OCI-LY7 (cell line): Measurements from ENCODE around the gene PPIL6. TPM values are rescaled to one million over a fixed set of nuclear protein-coding genes. Genes with fewer than 3 reads are reported as not detected.

Experiments
- BruUV-seq: library from RNA; stranded (reverse); fragments of 400-500 nt; replicated peaks from 2 replicates; lab custom pipeline; 2021; lab: Mats Ljungman, UMichigan
- CTCF ChIA-PET: fragments of 300-600 bp; sonication (Branson Sonifier 250); formaldehyde crosslinking; loops from one replicate; lab custom pipeline; 2022; ENCODE audit warnings: antibody characterized with exemption; ENCODE audit not compliant: unreplicated experiment; lab: Charles Lee
- POLR2A ChIA-PET: fragments of 300-600 bp; sonication (Branson Sonifier 250); formaldehyde crosslinking; loops from one replicate; lab custom pipeline; 2022; ENCODE audit warnings: antibody characterized with exemption; lab: Charles Lee
- DNase-seq: peaks from one replicate; pipeline ENCODE4 v3.0.0-alpha.2; 2015; ENCODE audit warnings: low spot score
- H2AFZ ChIP-seq: fragments of 200-600 bp; sonication (generic), shearing (Covaris generic); 2 replicates; pipeline ENCODE4 v1.6.1; 2014; ENCODE audit warnings: mild to moderate bottlenecking, antibody characterized with exemption, low read length, moderate library complexity
- H3K27ac ChIP-seq: fragments of 200-600 bp; sonication (generic); 2 replicates; pipeline ENCODE4 v1.5.1; 2014; ENCODE audit warnings: mixed run types, low read depth, mild to moderate bottlenecking, moderate library complexity, low read length, inconsistent platforms; ENCODE audit not compliant: poor library complexity, severe bottlenecking
- H3K36me3 ChIP-seq: fragments of 200-600 bp; sonication (generic); 2 replicates; pipeline ENCODE4 v1.6.1; 2014; ENCODE audit warnings: mild to moderate bottlenecking, antibody characterized with exemption, low read length, moderate library complexity, mixed read lengths; ENCODE audit not compliant: insufficient read depth
- H3K4me1 ChIP-seq: fragments of 200-600 bp; sonication (generic); 2 replicates; pipeline ENCODE4 v1.5.1; 2014; ENCODE audit warnings: mild to moderate bottlenecking, low read length; ENCODE audit not compliant: insufficient read depth, poor library complexity, severe bottlenecking
- H3K4me2 ChIP-seq: fragments of 200-600 bp; sonication (generic); 2 replicates; pipeline ENCODE4 v1.6.1; 2014; ENCODE audit warnings: mild to moderate bottlenecking, low read length
- H3K4me3 ChIP-seq: fragments of 200-600 bp; sonication (generic); 2 replicates; pipeline ENCODE4 v1.5.1; 2014; ENCODE audit warnings: mild to moderate bottlenecking, low read depth, low read length; ENCODE audit not compliant: poor library complexity, severe bottlenecking
- H3K79me2 ChIP-seq: fragments of 200-600 bp; sonication (generic); 2 replicates; pipeline ENCODE4 v1.6.1; 2016; ENCODE audit warnings: low read depth, mild to moderate bottlenecking, low read length, moderate library complexity, mixed read lengths; ENCODE audit not compliant: insufficient read depth
- H3K9me2 ChIP-seq: fragments of 200-600 bp; sonication (generic); 2 replicates; pipeline ENCODE4 v1.6.1; 2016; ENCODE audit warnings: mild to moderate bottlenecking, low read length, mixed read lengths; ENCODE audit not compliant: insufficient read depth
- H3K9me3 ChIP-seq: fragments of 200-600 bp; sonication (generic); 2 replicates; pipeline ENCODE4 v1.6.1; 2014; ENCODE audit warnings: mild to moderate bottlenecking, mixed run types, low read length, mixed read lengths
- H4K20me1 ChIP-seq: fragments of 200-600 bp; sonication (generic); 2 replicates; pipeline ENCODE4 v1.6.1; 2014; ENCODE audit warnings: mild to moderate bottlenecking, antibody characterized with exemption, low read length, moderate library complexity, mixed read lengths; ENCODE audit not compliant: insufficient read depth
- CTCF ChIP-seq: fragments of 200-600 bp; sonication (generic); conservative IDR thresholded peaks from 2 replicates; pipeline ENCODE4 v1.5.1; 2014; ENCODE audit warnings: mild to moderate bottlenecking, antibody characterized with exemption, low read length, moderate library complexity, mixed read lengths
- EZH2phosphoT487 ChIP-seq: fragments of 200-600 bp; sonication (generic); IDR thresholded peaks from 2 replicates; pipeline ENCODE4 v1.6.1; 2018; ENCODE audit warnings: low read depth, borderline replicate concordance, mild to moderate bottlenecking, mixed run types, antibody characterized with exemption, low read length, moderate library complexity, mixed read lengths
- intact Hi-C: fragments of 100-400 bp; cut with micrococcal nuclease; formaldehyde crosslinking; loops from one replicate; pipeline ENCODE4 v1.10.0; 2022; ENCODE audit not compliant: unreplicated experiment
- total RNA-seq, 2 experiments: library from RNA; depleted of rRNA in 1 of 2; stranded (reverse); fragments of >200 nt in 1 of 2; shearing (Covaris generic) in 1 of 2; gene quantifications; 2 replicates each; pipeline ENCODE4 v1.2.3, GENCODE V29; 2014 to 2022

PPIL6 gene
- total RNA-seq, 2 experiments from 2014 or later: 1.6 to 1.7 TPM

- H4K20me1 ChIP-seq: peaks cover 23% of the 10 kb centered on the region
- peaks cover 100% of the 10 kb centered on the region for H3K36me3 ChIP-seq
- H3K79me2 ChIP-seq: peaks cover 31% of the 10 kb centered on the region; the same call in 1 of the 2 replicates
- intact Hi-C loops: no loop called here
- no peak for DNase-seq
- POLR2A ChIA-PET: no interaction called here
- H2AFZ ChIP-seq: no peak overlapping the region
- H3K4me2 ChIP-seq: no peak overlapping the region
- H3K9me3 ChIP-seq: no peaks in the 10 kb centered on the region
- BruUV-seq: no TSS peak
- no peaks in the 10 kb centered on the region for H3K9me2 ChIP-seq
- TF ChIP-seq EZH2phosphoT487: no peak
- TF ChIP-seq CTCF: no peak
- H3K4me1 ChIP-seq: peaks cover 25% of the 10 kb centered on the region
- no peak overlapping the region for H3K4me3 ChIP-seq
- CTCF ChIA-PET: no interaction called here
- H3K27ac ChIP-seq: no peak overlapping the region
Observed at GRCh38 chr6:109471105-109471810, 30.8 kb upstream of the PPIL6 start.

- Histone ChIP-seq H2AFZ (no peak overlapping the region), H3K9me3 (no peaks in the 10 kb centered on the region), H3K4me3 (no peak overlapping the region), H3K4me2 (no peak overlapping the region), H3K27ac (no peak overlapping the region), H3K36me3 (peaks cover 100% of the 10 kb centered on the region), H4K20me1 (peaks cover 18% of the 10 kb centered on the region), H3K4me1 (peaks cover 23% of the 10 kb centered on the region), H3K9me2 (no peaks in the 10 kb centered on the region), H3K79me2 (peaks cover 24% of the 10 kb centered on the region; the same call in 1 of the 2 replicates)
- ChIA-PET CTCF (no interaction called here), POLR2A (interaction anchor here (1.2 to 1.3 kb wide), 3 partner anchors 9 to 13 kb away, joined by 3 to 10 read pairs (median 3); partner anchors contain the start of gene ZBTB24)
- DNase-seq: no peak
- no TSS peak for BruUV-seq
- TF ChIP-seq EZH2phosphoT487 (no peak), CTCF (no peak)
- intact Hi-C loops: no loop called here
Observed at GRCh38 chr6:109469591-109470189, 29.3 kb upstream of the PPIL6 start.

GRCh38 chr6:109467696-109468095 is 27.3 kb upstream of the PPIL6 start:
- Histone ChIP-seq H3K27ac (no peak overlapping the region), H3K9me3 (no peaks in the 10 kb centered on the region), H2AFZ (no peak overlapping the region), H3K4me1 (peaks cover 24% of the 10 kb centered on the region), H3K79me2 (peaks cover 30% of the 10 kb centered on the region), H3K4me2 (no peak overlapping the region), H3K36me3 (peaks cover 99% of the 10 kb centered on the region), H3K9me2 (no peaks in the 10 kb centered on the region), H4K20me1 (peaks cover 8% of the 10 kb centered on the region), H3K4me3 (no peak overlapping the region)
- BruUV-seq: no TSS peak
- CTCF ChIA-PET: no interaction called here
- intact Hi-C loops: no loop called here
- TF ChIP-seq CTCF (no peak), EZH2phosphoT487 (no peak)
- POLR2A ChIA-PET: interaction anchor here (4.7 kb wide), 1 partner anchor 13 kb away, joined by 20 read pairs; the partner anchor contains the start of gene MICAL1
- no peak for DNase-seq
